Measurements from ENCODE around the gene CFAP54. TPM values are rescaled to one million over a fixed set of nuclear protein-coding genes. Genes with fewer than 3 reads are reported as not detected.

Gene CFAP54
- total RNA-seq, 1 experiment from 2014 or later, result 0.09 TPM

DNA sequence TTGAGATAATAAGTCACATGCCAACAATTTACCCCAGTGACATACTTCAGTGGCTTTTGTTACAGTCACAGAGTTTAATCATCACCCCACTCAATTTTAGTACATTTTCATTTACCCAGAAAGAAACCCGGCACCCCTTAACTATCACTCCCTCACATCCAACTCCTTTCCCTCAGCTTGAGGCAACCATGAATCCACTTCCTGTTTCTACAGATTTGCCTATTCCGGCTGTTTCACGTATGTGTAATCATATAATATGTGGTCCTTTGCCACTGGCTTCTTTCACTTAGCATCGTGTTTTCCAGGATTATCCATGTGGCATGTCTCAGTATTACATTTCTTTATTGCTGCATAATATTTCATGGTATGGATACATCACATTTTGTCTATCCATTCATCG lies 147.5 kb downstream of the CFAP54 start:
- H3K27me3 Mint-ChIP-seq (ENCODE audit: low read depth), result no peaks in the 10 kb centered on the region
- no peaks in the 10 kb centered on the region for H3K36me3 Mint-ChIP-seq
- no peaks in the 10 kb centered on the region for H3K4me1 Mint-ChIP-seq
- H3K9me3 Mint-ChIP-seq, result no peaks in the 10 kb centered on the region; the same call in 1 of the 2 replicates
- TF ChIP-seq JUN (CRISPR knock-in tag; IDR thresholded peaks at IDR 0.05) (no peak), ETV6 (CRISPR knock-in tag; IDR thresholded peaks at IDR 0.05) (no peak)
- ChIA-PET POLR2A (no interaction called here), CTCF (no interaction called here)
- no peak overlapping the region for H3K27ac Mint-ChIP-seq
- no peak overlapping the region for H3K4me3 Mint-ChIP-seq
- ATAC-seq, result no peak
- no peak for DNase-seq (ENCODE audit: low spot score)

DNA sequence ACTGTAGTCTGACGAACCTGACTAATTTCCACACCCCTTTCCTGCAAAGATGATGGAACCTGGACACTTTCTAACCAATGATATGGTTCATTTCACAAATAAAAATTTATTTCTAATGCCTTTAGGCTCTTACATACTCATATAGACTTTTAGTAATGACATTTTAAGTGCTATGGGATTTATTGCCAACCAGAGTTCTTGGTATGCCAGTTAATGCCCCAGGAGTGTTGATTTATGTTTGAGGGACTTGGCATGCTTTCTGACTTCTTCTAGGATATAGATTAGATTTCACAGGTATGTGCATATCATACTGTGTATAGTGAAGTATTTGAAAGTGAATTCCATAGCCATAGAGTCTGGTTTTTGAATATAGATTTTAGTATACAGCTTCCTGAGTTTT lies 159.5 kb downstream of the CFAP54 start:
- TF ChIP-seq RORB (CRISPR knock-in tag; IDR thresholded peaks at IDR 0.05), result no peak
- TF ChIP-seq EMX1 (CRISPR knock-in tag; IDR thresholded peaks at IDR 0.05), result no peak
- TF ChIP-seq CREM (CRISPR knock-in tag; IDR thresholded peaks at IDR 0.05), result no peak
- no peak for TF ChIP-seq NR3C1 (CRISPR knock-in tag; conservative IDR thresholded peaks at IDR 0.05; ENCODE audit: low read depth)
- no peak for TF ChIP-seq ZNF671 (CRISPR knock-in tag; IDR thresholded peaks at IDR 0.05)
- no peak for TF ChIP-seq ZNF121 (CRISPR knock-in tag; IDR thresholded peaks at IDR 0.05)
- TF ChIP-seq, protein P1, sequence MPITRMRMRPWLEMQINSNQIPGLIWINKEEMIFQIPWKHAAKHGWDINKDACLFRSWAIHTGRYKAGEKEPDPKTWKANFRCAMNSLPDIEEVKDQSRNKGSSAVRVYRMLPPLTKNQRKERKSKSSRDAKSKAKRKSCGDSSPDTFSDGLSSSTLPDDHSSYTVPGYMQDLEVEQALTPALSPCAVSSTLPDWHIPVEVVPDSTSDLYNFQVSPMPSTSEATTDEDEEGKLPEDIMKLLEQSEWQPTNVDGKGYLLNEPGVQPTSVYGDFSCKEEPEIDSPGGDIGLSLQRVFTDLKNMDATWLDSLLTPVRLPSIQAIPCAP (CRISPR knock-in tag; IDR thresholded peaks at IDR 0.05), result no peak
- TF ChIP-seq ZNF317 (CRISPR knock-in tag; IDR thresholded peaks at IDR 0.05; ENCODE audit: borderline replicate concordance, low read depth), result no peak
- TF ChIP-seq GTF2I (CRISPR knock-in tag; conservative IDR thresholded peaks at IDR 0.05), result no peak
- no peak for TF ChIP-seq SMAD4 (CRISPR knock-in tag; IDR thresholded peaks at IDR 0.05)
- no peak for TF ChIP-seq ATF1 (CRISPR knock-in tag; IDR thresholded peaks at IDR 0.05)
- TF ChIP-seq, protein P2, sequence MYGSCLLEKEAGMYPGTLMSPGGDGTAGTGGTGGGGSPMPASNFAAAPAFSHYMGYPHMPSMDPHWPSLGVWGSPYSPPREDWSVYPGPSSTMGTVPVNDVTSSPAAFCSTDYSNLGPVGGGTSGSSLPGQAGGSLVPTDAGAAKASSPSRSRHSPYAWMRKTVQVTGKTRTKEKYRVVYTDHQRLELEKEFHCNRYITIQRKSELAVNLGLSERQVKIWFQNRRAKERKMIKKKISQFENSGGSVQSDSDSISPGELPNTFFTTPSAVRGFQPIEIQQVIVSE (CRISPR knock-in tag; IDR thresholded peaks at IDR 0.05; ENCODE audit: borderline replicate concordance), result no peak
- TF ChIP-seq, protein P3, sequence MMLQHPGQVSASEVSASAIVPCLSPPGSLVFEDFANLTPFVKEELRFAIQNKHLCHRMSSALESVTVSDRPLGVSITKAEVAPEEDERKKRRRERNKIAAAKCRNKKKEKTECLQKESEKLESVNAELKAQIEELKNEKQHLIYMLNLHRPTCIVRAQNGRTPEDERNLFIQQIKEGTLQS (CRISPR knock-in tag; conservative IDR thresholded peaks at IDR 0.05), result no peak
- TF ChIP-seq FOXJ3 (CRISPR knock-in tag; IDR thresholded peaks at IDR 0.05; ENCODE audit: borderline replicate concordance), result no peak
- no peak for TF ChIP-seq CREB1 (CRISPR knock-in tag; IDR thresholded peaks at IDR 0.05)
- TF ChIP-seq HMGA2 (CRISPR knock-in tag; IDR thresholded peaks at IDR 0.05), result no peak
- TF ChIP-seq, protein P4, sequence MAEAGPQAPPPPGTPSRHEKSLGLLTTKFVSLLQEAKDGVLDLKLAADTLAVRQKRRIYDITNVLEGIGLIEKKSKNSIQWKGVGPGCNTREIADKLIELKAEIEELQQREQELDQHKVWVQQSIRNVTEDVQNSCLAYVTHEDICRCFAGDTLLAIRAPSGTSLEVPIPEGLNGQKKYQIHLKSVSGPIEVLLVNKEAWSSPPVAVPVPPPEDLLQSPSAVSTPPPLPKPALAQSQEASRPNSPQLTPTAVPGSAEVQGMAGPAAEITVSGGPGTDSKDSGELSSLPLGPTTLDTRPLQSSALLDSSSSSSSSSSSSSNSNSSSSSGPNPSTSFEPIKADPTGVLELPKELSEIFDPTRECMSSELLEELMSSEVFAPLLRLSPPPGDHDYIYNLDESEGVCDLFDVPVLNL (CRISPR knock-in tag; IDR thresholded peaks at IDR 0.05; ENCODE audit: borderline replicate concordance, low read depth), result no peak
- no peak for TF ChIP-seq NFATC4 (CRISPR knock-in tag; IDR thresholded peaks at IDR 0.05)
- TF ChIP-seq, protein P5, sequence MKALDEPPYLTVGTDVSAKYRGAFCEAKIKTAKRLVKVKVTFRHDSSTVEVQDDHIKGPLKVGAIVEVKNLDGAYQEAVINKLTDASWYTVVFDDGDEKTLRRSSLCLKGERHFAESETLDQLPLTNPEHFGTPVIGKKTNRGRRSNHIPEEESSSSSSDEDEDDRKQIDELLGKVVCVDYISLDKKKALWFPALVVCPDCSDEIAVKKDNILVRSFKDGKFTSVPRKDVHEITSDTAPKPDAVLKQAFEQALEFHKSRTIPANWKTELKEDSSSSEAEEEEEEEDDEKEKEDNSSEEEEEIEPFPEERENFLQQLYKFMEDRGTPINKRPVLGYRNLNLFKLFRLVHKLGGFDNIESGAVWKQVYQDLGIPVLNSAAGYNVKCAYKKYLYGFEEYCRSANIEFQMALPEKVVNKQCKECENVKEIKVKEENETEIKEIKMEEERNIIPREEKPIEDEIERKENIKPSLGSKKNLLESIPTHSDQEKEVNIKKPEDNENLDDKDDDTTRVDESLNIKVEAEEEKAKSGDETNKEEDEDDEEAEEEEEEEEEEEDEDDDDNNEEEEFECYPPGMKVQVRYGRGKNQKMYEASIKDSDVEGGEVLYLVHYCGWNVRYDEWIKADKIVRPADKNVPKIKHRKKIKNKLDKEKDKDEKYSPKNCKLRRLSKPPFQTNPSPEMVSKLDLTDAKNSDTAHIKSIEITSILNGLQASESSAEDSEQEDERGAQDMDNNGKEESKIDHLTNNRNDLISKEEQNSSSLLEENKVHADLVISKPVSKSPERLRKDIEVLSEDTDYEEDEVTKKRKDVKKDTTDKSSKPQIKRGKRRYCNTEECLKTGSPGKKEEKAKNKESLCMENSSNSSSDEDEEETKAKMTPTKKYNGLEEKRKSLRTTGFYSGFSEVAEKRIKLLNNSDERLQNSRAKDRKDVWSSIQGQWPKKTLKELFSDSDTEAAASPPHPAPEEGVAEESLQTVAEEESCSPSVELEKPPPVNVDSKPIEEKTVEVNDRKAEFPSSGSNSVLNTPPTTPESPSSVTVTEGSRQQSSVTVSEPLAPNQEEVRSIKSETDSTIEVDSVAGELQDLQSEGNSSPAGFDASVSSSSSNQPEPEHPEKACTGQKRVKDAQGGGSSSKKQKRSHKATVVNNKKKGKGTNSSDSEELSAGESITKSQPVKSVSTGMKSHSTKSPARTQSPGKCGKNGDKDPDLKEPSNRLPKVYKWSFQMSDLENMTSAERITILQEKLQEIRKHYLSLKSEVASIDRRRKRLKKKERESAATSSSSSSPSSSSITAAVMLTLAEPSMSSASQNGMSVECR (CRISPR knock-in tag; IDR thresholded peaks at IDR 0.05; ENCODE audit: borderline replicate concordance), result no peak
- DNase-seq (ENCODE audit: low spot score) (no peak), ATAC-seq (no peak)
- Mint-ChIP-seq H3K27me3 (ENCODE audit: low read depth) (no peaks in the 10 kb centered on the region), H3K9me3 (peaks cover 16% of the 10 kb centered on the region), H3K36me3 (peaks cover 5% of the 10 kb centered on the region; the same call in 1 of the 2 replicates), H3K4me3 (no peak overlapping the region), H3K4me1 (no peaks in the 10 kb centered on the region), H3K27ac (no peak overlapping the region)
- ChIA-PET CTCF (no interaction called here), POLR2A (no interaction called here)
